ENCODE results near the gene ARF4.

GRCh38 chr3:57604971-57605370 is 7.8 kb upstream of the ARF4 start:
- TF ChIP-seq CTCF (IDR thresholded peaks at IDR 0.05) (no peak), POLR2AphosphoS5 (IDR thresholded peaks at IDR 0.05; ENCODE audit: insufficient read depth in 1 of 2, low read depth in 1 of 2) (no peak)
